ENCODE data around the gene CBS.
"Not testable (repeated sequence)": the region's sequence is repeated elsewhere in the genome, so short reads cannot be mapped to it uniquely, and the experiment has no call there.

Gene CBS

DNA sequence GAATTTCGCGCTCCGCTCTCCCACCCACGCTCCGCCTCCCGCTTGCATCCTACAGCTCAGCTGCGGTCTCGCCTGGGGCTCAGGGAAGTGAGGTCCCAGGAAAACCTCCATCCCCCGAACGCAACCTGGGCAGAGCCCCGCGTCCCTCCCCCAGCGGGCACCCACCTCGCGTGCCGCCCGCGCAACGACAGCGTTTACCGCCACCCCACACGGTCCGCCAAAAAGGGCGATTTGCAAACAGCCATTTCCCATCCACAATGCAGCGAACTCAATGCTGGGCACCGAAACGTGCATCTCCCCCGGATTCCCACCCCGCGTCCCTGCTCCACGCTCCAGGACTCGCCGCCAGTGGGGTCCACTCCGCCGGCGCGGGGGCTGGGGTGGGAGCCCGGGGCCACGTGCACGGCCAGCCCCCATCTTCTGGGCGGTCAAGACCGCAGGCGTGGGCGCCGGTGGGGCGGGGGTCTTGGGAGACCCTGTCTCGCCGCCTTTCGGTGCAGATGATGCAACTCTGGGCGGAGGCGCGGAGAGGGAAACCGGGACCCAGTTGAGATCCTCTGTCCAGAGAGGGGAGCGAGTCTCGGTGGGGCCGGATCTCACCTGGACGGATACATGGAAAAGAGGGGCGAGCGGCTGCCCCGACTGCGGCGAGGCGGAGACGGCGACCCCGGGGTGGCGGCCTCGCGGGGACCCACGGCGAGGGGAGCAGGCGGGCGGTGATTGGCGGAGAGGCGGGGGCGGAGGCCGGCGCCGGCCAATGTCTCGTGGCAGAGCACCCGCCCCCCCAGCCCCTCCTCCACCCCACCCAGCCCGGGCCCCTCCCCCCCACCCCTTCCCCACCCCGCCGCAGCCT lies at the start of gene CBS:
TSS of gene CBS (minus strand) at position 666 of the 853 bp plus-strand sequence. CDS start 3,642 bp downstream, outside the sequence.
- DNase-seq (ENCODE audit: low read depth in 2 of 2), result not testable (repeated sequence)

DNA sequence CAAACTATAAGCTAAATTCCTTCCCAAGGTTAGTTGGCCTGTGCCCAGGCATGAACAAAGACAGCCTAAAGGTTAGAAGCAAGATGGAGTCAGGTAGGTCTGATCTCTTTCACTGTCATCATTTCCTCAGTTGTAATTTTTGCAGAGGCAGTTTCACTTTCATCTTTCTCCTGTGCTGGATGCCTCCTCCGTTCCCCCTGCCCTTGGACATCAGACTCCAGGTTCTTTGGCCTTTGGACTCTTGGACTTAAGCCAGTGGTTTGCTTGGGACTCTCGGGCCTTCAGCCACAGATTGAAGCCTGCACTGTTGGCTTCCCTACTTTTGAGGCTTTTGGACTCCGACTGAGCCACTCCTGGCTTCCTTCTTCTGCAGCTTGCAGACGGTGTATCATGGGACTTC lies 40.3 kb upstream of the CBS start:
- DNase-seq (ENCODE audit: low read depth in 2 of 2), result not testable (repeated sequence)

DNA sequence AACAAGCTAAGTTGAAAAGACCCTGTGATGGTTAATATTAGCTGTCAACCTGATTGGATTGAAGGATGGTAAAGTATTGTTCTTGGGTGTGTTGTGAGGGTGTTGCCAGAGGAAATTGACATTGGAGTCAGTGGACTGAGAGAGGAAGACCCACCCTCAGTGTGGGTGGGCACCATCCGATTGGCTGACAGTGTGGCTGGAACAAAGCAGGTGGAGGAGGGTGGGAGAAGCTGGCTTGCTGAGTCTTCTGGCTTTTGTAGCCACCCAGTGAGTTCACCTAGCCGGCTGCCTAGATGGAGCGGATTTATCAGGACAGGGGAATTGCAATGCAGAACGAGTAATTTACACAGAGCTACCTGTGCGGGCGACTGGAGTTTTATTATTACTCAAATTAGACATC lies 38.8 kb upstream of the CBS start:
- DNase-seq (ENCODE audit: low read depth in 2 of 2), result not testable (repeated sequence)

DNA sequence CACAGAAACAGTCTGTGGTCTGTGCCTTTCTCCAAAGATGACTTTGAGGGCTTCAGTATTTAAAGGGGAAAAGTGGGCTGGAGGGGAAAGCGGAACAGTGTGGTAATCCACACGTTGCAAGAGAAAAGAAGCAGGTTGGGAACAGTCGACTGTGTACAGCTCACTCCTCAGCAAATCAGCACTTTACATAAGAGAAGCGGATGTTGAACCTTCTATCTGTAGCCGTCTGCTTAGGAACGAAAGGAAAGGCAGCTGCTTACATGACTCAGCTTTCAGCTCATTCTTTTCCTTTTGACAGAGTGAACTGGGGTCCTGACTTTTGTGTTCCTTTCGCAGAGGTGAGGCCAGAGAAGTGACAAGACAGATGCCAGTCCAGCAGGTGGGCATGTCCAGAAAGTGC lies 33.4 kb upstream of the CBS start:
- DNase-seq (ENCODE audit: low read depth in 2 of 2), result not testable (repeated sequence)

DNA sequence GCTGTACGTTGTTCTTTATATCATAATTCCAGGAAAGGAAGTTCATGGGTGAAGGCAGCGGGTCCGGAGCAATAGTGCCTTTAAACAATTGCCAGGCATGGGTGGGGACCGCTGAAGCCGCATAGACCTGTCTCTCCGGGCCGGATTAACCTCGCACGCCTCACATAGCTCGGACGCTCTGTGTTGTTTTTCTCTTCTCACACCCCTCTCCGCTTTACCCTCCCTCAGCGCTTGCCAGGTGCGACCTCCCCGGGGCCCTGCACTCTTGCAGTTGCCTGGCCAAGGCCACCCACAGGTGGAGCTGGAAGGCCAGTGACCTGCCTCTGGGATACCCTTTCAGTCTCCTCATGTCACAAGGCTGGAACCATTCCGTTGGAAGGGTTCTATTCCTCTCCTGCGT lies 32.5 kb upstream of the CBS start:
- DNase-seq (ENCODE audit: low read depth in 2 of 2), result not testable (repeated sequence)

DNA sequence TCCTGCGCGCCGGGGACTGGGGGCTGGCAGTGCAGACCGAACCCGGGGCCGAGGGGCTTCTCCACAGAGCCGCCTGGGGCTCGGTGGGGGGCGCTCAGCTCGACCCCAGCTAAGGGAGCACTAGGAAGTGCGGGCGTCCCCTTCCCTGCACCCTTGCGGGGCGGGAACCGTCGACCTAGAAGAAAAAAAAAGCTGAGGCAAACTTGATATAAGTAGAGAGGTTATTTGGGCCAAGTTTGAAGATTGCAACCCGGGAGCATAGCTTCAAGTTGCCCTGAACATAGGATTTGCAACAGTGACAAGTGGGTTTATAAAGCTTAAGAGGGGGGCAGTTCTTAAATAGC lies 32.1 kb upstream of the CBS start:
- not testable (repeated sequence) for DNase-seq (ENCODE audit: low read depth in 2 of 2)

DNA sequence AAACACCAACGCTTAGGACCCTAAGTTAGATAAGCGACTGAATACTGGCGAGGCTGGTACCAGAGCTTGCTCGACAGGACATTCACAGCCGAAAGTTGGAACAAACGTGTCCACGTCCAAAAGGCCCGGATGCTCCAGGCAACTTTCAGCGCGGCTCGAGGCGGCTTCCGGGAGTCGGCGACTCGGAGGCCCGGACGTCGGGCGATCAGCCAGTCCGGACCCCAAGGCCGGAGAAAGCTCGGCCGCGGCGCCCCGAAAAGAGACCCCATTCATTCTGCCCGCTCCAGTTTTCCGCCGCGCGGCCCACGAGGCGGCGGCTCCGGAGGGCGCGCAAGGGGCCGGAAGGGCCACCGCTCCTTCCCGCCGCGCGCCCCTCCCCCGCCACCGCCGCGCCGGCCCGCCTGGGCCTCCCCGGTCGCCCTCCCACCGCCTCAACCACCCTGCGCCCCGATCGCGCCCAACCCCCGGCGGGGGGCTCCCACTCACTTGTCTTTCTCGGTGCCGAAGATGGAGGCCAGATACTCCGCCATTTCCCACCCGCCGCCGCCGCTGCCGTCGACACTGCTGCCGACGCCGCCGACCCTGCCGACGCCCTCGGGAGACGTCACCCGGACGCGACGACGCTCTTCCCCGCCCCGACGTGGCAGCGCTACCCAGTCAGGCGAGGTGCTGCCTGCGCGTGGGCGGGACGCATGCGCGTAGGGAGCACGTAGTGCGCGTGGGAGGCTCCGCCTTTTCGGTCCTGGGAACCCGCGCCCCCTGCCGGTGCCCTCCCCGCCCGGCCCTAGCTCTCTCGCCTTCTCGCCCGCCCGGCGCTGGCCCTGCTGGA lies 31.5 kb upstream of the CBS start, which contains the start of gene U2AF1:
TSS of gene U2AF1 (minus strand) at position 606 of the 829 bp plus-strand sequence. CDS start at position 530, 76 bp downstream.
- DNase-seq (ENCODE audit: low read depth in 2 of 2), result peak; percentile 59 to 62

DNA sequence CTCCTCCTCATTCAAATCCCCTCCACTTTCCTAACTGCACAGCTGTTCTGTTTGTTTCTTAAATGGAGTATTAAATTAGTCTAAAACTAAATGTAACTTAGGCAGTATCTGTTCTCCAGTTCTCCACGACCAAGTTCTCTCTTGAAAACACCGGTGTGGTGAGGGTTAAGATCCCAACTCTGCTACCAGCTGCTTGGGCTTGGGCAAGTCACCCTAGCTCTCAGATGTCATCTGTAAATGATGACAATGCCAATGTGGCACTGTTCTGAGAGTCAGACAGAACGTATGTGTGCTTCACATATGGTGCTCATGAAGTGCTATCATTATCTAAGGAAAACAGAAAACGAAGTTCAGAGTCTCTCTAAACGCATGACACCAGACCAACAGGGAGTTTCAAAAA lies 29.0 kb upstream of the CBS start:
- not testable (repeated sequence) for DNase-seq (ENCODE audit: low read depth in 2 of 2)

DNA sequence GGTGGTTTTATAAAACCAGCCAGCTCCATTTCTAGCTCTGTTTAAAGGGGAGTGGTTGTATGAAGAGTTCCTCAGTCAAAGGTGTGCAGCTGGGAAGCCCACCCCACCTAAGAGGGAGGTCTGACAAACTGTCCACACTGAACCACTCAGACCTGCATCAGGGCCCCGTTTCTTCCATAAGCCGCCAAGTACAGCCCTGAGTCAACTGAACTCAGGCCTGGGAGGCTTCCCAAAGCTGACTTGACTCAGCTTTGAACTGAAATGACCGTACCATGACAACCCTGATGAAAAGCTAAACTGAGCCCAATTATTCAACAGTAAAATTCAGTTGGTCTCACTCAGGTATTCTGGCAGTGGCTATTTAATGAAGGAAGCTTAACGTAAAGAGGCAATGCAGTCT lies 26.6 kb upstream of the CBS start:
- DNase-seq (ENCODE audit: low read depth in 2 of 2), result not testable (repeated sequence)

DNA sequence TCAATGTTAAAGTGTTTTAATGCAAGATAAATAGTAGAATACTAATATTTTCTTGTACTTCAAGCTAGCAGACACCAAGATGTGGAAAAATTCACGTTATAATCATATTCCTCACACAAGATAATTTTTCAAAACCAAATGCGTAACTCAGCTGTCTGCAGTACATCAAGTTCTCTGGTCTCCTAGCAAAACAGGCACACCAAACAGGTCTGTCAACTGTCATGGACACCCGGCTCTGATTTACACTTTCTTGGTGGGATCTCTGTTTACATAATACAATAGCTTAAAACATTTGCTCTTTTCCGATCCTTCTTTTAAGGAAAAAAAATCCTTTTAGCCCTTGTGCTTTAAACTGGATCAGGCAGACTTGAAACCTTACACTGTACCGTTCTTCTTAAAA lies 26.0 kb upstream of the CBS start:
- DNase-seq (ENCODE audit: low read depth in 2 of 2), result not testable (repeated sequence)

DNA sequence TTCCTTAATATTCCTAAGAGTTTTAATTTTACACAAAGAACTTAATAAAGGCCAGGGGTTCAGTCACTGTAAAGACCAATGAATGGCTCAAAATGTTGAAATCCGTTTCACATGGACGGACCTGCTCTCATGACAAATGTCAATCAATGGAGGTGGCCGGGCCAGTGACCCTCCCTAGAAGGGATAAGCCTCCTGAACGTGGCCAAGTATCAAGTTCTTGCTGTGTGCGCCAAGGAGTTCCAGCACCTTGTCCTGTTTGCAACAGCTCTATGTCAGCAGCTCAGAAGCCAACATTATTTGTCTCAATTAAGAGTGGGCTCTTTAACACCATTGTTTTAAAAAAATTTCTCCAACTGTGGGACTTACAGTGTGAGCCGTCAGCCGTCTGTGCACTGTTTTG lies 25.4 kb upstream of the CBS start:
- DNase-seq (ENCODE audit: low read depth in 2 of 2), result not testable (repeated sequence)

DNA sequence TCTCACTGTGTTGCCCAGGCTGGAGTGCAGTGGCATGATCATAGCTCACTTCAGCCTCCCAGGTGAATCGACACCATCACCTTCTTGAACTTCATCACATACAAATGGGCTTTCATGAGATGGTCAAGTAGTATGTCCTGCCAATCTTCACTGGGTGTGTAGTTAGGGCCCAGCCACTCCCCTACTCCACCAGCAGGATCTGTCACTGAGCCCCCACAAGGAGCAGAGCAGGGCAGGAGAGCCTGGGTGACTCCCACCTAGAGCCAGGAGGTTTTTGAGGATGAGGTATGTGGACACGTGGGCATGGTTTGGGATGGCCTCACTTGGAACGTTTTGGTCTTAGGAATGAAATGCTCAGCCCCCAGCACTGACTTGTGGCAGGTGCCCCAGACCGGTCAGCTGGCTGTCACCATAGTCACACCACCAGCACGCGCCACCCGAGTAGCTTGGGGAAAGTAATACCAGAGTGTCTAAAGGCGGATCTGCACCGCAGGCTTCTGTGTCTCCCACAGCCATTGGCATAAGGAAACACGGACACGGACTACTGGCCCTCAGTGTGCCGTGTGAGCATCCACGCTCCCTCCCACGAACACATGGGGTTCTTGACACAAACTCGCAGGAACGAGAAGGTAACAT lies 16.5 kb upstream of the CBS start:
- not testable (repeated sequence) for DNase-seq (ENCODE audit: low read depth in 2 of 2)

DNA sequence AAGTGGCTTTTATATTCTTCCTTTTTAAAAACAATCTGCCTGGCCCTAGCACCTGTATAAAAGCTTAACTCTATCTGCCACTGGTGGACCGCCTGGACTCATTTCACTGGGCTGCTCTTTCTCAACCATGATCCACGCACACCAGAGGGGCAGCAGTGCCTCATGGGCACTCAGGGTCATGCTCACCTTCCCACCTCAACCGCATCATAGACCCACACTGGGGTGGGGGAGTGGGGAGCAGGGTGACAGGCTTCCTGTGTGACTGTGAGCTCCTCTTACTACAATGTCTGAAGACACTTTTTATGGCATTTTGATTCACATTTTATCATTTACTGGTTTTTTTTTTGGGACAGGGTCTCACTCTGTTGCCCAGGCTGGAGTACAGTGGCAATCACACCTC lies 15.3 kb upstream of the CBS start:
- DNase-seq (ENCODE audit: low read depth in 2 of 2), result not testable (repeated sequence)

DNA sequence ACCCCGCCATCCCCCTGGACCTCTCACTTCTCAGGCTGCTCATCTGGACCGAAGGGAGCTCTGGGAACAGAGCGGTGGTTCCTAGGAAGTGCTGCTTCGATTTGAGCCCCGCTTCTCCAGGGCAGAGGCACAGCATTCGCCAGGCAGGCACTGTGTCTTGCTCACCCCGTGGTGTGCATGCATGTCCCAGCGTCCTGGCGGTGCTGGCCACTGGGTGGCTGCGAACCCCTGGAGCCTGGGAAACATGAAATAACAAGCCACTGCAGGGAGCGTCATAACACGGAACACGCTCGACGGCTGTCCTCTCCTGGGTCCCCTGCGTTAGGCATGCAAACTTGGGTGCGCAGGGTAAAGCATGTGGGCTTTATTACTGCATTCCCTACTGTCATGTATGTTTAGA lies 13.8 kb upstream of the CBS start:
- not testable (repeated sequence) for DNase-seq (ENCODE audit: low read depth in 2 of 2)

DNA sequence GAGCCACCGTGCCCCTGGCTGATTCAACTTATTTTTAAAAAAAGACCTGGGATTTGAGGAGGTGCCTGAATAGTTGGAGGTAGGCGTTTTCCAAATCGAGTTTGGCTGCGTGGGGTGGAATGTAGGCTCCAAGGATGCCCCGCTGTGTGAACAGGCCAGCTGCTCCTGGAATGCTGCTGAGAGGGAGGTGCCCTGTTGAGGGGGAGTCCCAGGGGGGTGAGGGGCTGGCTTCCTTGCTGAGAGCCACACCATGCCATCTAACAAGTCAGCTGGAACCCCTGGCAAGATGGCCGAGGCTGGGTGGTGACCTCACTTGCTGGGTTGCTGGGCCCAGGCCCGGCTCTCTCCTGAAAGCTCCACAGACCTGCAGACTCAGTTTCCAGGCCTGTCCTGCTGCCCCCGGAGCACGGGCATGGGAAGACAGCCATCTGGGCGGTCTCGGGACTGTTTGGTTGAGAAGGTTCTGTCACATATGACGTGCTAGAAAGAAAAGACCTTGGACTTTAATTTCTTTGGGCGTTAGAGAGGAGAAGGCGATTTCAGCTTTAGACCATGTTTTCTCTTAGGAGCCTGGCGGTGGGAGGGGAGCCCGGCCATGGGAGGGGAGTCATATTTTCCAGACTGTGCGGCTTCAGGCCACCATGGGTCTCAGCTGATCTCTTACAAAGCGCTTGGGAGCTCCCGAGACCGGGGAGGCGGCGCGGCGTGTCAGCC lies 7.1 kb upstream of the CBS start:
- DNase-seq (ENCODE audit: low read depth in 2 of 2), result not testable (repeated sequence)

DNA sequence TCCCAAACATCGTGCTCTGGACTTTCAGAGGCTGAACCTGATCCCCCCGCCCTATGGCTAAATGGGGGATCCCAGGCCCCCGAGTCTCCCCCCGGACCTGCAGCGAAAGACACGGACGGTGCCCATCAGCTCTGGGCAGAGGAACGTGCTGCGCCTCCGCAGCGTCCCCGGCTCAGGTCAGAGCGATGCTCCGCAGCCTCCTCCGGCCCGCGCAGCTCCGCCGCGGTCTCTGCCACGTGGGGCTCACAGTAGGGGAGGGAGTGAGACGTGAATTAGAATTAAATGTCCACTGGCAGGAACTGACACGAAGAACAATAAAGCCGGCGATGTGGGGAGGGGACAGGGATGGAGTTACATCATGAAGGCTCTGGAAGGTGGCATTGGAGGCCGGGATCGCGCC lies 1.0 kb upstream of the CBS start:
- not testable (repeated sequence) for DNase-seq (ENCODE audit: low read depth in 2 of 2)

DNA sequence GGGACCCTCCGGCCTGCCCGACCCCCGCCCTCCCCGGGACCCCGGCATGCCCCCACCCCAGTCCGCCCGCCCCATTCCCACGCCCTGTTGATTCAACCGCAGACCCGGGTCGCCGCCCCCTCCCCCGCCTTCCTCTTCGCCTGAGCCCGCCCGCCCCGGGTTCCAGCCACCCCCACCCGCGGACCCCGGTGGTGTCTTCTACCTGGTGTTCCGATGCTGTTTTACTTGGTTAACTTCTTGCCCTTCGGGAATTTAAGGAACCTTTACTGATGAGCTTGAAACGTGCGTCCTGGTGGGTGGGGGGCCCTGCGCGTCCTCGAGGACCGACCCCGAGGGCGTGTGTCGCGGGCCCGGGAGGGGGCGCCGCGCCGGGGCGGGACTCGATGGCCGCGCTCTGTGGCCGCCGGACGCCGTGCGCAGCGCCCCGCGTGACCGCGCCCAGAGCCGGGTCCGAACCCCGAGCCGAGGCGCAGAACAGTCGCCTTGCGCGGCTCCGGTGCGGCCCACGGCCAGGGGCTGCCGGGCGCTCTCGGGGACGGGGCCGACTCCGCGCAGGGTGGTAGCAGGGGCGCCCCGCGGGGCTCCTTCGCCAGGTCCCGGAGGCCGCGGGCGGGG lies 495 bp upstream of the CBS start:
- not testable (repeated sequence) for DNase-seq (ENCODE audit: low read depth in 2 of 2)

DNA sequence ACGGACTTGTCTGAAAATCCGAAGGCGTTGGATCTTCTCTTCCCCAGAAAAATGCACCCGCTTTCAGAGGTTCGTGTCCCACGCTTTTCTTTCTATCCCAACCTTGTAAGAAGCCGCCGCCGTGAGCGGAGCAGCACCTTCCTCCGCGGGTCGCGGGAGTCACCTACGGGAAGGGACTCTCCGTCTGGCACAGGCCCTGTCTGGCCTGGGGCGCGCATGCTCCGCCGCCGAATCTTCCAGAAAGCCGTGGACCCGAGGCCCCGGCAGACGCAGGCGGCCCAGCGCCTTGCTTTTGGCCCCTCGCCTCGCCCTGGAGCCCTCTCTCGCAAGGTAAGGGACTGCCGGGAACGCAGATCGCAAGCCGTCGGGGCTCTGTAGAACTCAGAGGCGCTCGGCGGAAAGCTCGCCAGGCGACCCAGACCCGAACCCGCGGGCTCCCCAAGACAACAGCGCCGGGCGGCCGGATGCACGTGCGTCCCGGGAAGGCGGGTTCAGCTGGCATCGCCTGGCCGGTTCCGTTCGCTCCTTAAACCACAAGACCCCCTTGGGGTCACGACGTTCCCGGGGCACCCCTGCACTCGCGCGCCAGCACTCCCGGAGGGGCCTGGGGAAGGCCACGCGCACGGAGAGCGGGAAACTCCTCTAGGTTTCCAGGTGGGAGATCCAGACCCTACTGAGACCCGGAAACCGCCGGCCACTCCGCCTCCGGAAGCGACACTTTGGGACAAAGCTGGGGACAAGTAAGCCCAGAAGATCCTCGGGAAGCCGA lies 1.1 kb downstream of the CBS start:
- not testable (repeated sequence) for DNase-seq (ENCODE audit: low read depth in 2 of 2)

DNA sequence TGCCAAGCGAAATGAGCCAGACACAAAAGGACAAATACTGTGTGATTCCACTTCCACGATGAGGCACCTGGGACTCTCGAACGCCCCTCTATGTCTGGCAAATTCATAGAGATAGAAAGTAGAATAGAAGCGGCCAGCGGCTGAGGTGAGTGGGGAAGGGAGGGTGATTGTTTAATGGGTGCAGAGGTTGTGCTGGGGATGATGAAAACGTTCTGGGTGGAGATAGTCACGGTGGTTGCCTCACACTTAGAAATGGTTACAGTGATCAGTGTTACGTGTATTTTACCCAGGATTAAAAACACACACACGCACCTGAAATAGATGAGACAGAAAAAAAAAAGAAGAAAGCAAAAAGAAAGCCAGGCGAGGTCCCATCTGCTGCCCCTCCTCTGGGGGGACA lies 2.9 kb downstream of the CBS start:
- DNase-seq (ENCODE audit: low read depth in 2 of 2), result not testable (repeated sequence)

DNA sequence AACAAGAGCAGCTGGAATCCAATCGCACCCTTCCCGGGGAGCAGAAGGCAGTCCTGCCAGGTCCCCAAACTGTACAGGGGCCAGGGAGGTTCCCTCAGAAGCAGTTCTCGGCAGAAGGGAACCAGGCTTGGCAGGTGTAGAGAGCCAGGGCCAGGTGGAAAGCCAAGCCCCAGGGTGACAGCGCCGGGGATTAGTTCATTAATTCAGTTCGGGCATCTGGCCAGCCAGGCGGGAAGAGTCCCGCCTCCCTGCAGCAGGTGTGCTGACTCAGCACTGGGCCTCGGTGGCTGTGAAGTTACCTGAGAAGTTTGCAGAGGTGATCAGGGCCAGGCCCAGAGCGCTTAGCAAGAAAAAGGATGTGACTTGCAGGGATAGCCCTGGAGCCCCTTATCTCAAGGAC lies 6.0 kb downstream of the CBS start:
- DNase-seq (ENCODE audit: low read depth in 2 of 2), result not testable (repeated sequence)
